ENCODE data around the gene UROS.

Gene UROS

GRCh38 chr10:125828311-125828710 is 5.3 kb upstream of the UROS start:
- DNase-seq: no peak

DNA sequence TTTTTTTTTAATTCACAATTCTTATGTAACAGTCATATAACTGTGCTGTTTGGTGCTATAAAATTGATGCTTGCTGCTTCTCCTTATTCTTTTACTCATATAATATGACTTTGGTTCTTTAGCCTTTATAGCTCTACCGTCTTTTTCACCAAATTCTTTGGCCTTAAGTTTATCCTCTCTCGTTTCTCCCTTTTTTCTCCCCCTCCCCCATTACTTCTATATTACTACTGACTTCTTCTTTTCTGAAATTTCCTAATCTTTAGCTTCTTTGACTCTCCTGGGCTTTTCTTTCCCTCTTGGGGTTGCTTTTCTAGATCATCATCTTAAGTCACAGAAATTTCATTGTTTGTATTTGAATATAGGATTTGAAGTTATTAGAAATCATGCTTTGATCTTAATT is 4.1 kb upstream of the UROS start:
- no peak for DNase-seq

DNA sequence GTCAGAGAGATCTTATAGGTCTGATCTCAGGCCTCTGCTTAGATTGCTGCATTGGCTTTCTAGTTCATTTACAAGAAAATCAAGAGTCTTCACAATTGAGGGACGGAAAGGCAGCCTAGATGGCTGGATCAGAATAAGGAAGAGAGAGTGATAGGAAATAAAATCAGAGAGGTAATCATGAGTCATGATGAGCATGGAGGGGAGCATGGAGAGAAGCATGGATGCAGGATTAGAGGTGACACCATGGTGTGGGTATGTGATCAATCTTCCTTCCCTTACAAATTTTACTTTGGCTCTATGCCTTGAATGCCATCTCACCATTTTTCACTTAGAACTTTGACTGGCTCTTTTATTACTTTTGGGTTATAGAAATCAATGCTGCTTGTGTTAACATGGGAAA is 1.7 kb upstream of the UROS start:
- no peak for DNase-seq

DNA sequence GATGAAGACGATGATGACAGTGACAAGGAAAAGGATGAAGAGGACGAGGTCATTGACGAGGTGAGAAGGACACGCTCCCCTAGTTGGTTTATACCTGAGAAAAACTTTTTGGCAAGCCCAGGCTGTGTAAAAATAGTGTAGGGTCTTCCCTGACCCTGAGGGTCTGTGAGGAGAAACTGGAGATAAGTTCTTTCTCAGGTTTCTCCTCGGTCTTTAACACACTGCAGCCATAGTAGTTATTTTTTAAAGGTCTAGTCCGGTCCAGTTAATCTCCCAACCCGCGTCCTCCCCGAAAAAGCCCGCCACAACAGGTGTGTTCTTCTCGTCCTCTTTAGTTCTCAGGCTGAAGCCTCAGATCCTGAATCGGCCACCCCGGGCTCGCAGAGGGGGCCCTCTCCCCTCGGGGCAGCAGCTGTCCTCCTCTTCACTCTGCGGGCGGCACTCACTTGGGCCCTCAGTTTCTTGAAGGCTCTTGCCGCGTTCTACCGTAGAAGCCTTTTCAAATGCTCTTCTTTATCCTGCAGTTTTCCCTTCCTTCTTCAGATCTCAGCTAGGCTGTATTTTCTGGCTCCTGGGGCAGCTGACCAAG is 699 bp upstream of the UROS start:
- no peak for DNase-seq

DNA sequence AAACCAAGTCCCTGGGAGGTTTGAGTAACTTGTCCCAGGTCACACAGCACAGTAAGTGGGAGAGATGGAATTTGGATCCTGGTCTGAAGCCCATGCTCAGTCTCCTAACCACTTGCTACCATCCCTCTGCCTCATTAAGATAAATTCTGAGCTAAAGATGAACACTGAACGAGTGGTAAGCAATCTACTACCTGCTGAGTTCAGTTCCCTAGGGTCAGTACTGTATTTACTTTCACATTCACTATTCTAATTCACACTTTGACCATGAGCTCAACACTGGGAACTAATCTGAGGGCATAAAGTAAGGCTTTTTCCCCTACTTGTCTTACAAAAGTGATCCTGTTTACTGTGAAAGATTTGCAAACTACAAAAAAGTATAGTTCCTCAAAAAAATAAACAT is 2.4 kb downstream of the UROS start:
- no peak for DNase-seq

- DNase-seq: no peak
Observed at GRCh38 chr10:125817337-125817946, 5.6 kb downstream of the UROS start.

DNA sequence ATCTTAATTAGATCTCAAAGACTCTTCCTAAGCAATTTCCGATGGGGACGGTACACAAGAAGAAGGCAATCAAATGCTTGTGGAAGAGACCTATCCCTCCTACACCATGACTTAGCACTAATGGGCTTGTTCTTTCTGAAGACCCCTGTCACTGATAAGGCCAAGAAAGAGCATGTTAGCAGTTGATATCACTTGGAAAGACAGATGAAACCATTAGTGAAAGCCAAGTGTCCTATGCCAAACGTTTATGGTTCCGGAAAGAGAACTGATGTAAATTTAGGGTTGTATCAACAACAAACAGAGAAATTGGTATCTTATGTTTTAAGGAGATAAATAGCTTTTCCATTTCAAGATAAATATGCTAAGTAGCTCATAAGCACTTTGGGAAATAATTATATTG is 6.5 kb downstream of the UROS start:
- no peak for DNase-seq

- DNase-seq: no peak
Observed at GRCh38 chr10:125815764-125816163, 7.3 kb downstream of the UROS start.

DNA sequence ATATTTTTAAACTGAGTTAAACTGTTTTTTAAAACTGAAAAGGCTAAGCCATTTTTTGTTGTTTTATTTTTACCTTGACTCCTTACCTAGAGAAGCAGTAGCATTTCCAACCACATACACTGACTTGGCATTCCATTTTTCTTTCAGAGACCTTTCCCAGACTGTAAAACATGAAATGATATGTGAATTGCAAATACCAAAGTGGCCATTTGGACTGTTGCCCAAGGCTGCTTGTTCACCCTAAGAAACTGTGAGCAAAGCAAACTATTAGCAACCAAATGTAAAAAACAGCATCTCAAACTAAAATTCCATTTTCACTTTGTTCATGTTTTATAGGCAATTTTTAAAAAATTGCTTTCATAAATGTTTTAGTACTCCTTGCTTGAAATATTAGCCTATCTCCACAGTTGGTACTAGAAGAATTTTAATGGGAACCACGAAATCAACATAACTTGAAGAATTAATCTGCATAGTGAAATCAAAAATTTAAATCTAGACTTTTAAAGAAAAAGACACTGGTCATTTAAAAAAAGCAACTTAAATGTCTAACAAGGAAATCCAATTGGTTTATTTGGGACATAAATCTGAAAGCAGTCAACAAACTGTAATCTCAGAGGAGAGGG is 10.8 kb downstream of the UROS start:
- no peak for DNase-seq

DNA sequence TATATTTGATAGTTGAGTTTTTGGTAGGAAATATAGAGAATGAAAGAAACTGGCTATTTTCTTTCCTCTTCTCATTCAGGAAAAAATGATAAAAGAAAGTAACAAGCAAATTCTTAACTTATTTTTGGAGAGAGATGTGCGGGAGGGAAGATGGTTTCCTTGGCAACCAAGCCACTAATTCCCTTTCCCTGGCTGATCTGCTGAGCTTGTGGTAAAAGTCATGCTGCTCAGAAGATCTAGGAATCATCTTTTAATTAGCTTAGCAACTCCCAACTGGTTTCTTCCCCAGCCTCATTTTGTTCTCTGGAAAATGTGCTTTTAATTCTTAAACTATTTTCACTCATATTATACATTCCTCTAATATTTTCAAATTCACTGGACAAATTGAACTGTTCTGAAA is 11.8 kb downstream of the UROS start:
- DNase-seq: no peak

GRCh38 chr10:125808047-125808446 is 15.0 kb downstream of the UROS start:
- DNase-seq: no peak

DNA sequence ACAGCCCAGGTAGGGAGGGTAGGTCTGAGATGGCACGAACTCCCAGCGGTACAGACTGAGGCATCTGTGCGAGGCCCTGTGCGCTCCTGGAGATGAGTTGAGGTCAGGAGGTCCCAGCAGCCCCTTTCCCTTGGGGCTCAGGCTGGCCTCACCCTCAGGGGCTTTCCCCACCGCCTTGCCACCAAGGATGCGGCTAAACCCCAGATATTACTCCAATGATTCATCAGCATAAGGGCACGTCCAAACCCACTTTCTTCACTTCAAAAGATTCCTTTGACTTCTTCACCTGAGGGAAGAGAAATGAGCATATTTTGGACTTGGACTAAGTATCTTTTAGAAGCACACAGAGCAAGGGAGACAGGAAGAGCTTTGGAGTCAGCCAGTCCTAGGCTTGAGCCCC is 20.3 kb downstream of the UROS start:
- DNase-seq: no peak

- DNase-seq: no peak
Observed at GRCh38 chr10:125802131-125802530, 20.9 kb downstream of the UROS start.

DNA sequence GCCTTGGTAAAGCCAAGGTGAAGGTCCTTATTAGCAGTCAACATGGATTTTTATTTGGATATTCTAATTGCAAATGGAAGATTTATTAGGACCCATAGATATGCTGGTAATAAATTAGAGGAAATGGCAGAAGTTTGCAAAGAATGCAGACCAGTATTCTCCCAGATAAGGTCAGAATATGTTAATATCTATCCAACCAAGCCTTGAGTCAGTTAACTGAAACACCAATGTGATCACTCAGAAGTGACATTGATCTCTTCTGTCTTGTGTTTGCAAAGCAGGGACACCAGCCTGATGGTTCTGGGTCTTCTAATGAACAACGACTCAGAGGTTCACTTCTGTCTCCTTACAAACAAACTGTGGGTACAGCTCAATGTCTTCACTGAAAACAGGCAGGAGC is 21.5 kb downstream of the UROS start:
- no peak for DNase-seq

GRCh38 chr10:125799451-125800182 is 23.4 kb downstream of the UROS start:
- DNase-seq: no peak

DNA sequence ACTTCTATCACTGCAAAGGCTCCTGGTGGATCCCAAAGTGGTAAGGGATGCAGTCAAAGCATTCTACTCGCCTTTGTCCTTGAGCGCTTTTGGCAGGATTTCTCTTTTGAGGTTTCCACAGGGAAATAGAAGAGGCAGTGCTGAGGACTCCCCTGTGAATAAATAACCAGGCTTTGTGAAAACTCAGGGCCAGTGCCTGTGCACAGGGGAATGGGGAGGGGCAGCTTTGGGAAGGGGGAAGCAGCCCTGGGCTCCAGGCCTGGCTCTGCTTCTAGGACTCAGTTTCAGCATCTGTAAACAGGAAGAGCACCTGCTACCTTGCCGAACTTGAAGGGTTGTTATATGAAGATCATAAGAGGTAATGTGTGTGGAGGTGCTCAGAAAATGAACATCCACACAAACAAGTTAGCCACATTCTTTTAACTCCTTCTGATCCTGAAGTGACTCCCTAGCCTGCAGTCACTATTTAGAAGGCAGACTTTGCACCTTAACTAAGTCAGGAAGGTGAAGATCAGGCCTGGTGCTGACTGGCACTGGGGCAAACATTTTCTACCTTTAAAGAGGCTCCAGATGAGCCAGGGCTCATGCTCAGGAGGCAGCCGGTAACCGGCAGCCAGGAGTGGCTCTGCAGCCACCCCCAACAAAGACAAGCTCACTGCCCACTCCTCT is 24.9 kb downstream of the UROS start:
- no peak for DNase-seq

GRCh38 chr10:125797424-125797823 is 25.6 kb downstream of the UROS start:
- DNase-seq: no peak

GRCh38 chr10:125795637-125796190 is 27.3 kb downstream of the UROS start:
- DNase-seq: no peak

GRCh38 chr10:125795128-125795527 is 27.9 kb downstream of the UROS start:
- no peak for DNase-seq

DNA sequence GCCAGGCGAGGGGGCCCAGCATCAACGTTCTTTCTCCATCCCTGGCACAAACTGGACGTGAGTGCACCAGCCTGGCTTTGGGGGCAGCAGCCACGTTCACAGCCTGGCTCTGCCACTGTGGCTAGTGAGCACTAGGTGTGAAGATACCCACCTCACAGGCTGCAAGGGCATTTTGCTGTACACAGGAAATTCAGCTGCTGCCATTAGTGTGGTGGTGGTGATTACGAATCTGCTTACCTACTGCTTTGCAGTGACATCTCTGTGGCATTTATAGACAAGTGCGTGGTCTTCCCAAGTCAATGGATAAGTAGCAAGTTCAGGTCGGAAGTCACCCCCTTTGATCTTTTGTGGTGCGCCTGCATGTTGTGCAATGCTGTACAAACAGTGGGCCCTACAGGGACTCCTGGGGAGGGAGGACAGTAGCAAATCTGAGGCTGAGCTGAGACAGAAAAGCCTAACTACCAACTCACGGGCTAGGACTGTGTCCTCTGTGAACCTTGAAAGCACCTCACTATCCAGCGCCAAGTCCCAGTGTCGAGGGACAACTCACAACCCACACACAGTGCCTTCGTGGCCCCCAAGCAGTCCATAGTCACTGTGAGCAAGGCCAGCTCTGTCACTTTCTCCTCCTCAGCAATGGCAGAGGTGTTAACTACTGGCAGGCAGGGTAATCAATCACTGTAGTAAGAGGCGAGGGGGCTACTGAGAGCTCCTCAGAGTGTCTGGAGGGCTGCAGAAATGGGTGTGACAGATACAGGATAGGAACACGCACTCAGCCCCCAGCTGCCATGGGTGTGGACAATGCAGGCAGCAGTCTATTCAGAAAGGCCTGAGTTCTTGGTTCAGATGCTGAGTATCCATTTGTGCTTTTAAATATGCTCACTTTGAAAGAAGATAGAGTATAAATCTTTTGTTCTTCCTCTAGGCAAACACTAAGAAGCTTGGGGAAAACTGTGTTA is 30.4 kb downstream of the UROS start:
- DNase-seq: no peak

GRCh38 chr10:125788156-125789034 is 34.7 kb downstream of the UROS start:
- DNase-seq: no peak

Measured in NCI-H1417 treated with DMSO at 0.1 percent for 48 hours (cell line).